Measurements from ENCODE around the gene CCZ1B. TPM values are rescaled to one million over a fixed set of nuclear protein-coding genes. Genes with fewer than 3 reads are reported as not detected.

CCZ1B gene
- total RNA-seq, 1 donor from 2014 or later, result 52.7 TPM

Other genes with a start within 250 kb of the CCZ1B start
- gene ZDHHC4, start 248.8 kb downstream of the CCZ1B start, total RNA-seq, result 23.0 TPM
- gene INTS15, start 236.3 kb downstream of the CCZ1B start, total RNA-seq, result 13.7 TPM
- 0.24 TPM for gene ZNF853, start 210.7 kb downstream of the CCZ1B start, total RNA-seq
- gene ZNF316, start 189.0 kb downstream of the CCZ1B start, total RNA-seq, result 10.4 TPM
- gene ZNF12, start 119.3 kb downstream of the CCZ1B start, total RNA-seq, result 13.1 TPM
- 0.28 TPM for gene RSPH10B2, start 72.2 kb downstream of the CCZ1B start, total RNA-seq

All from esophagus mucosa (tissue), 1 donor.